Ureter (tissue), 1 donor: ENCODE results near the gene POP7. TPM values are rescaled to one million over a fixed set of nuclear protein-coding genes. Genes with fewer than 3 reads are reported as not detected.

Experiments used
- DNase-seq: peaks from one replicate; pipeline ENCODE4 v3.0.0-alpha.2; 2020; ENCODE audit warnings: low spot score
- total RNA-seq: library from RNA; stranded (reverse); gene quantifications from one replicate; pipeline ENCODE4 v1.2.4, GENCODE V29; 2023
- donor health status: DM: yes; HTN: yes; CAD: no.

The POP7 gene
- total RNA-seq, 1 donor from 2014 or later = 28.0 TPM

GRCh38 chr7:100679129-100679926 lies 26.6 kb upstream of the POP7 start:
- DNase-seq = no peak

GRCh38 chr7:100679927-100680575 lies 25.9 kb upstream of the POP7 start:
- DNase-seq = no peak

DNA sequence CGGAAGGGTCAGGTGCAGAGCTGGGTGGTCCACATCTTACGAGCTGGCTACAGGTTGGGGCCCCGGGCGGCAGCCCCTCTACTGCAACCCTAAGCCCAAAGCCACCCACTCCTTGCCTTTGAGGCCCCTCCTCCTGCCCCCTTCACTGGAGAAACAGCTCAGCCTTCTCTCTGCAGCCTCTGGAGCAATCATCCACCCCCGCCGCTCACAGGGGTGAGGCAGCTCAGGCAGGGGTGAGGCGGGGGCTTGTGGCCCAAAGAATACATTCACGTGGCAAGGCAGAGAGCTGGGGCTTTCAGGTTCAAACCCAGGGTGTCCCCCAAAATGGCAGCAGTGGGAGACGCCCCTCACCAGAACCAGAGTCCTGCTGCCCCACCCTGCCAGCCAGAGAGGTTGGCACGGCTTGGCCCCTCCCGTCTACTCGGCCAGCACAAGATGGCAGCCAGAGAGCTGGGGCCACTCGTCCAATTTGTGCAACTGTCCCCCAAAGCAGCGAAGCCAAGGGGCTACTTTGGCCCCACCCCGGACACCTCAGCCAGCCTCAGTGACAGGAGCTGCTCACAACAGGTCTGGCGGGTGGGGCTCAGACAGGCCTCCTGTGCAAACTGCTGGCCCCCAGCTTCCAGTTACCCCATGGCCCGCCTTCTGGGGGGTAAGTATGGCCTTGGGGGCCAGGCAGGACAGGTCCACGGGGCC lies 25.2 kb upstream of the POP7 start:
- no peak for DNase-seq

- DNase-seq = no peak
These were observed 24.3 kb upstream of the POP7 start for GRCh38 chr7:100681491-100682227.

GRCh38 chr7:100682228-100682741 lies 23.6 kb upstream of the POP7 start:
- no peak for DNase-seq

DNA sequence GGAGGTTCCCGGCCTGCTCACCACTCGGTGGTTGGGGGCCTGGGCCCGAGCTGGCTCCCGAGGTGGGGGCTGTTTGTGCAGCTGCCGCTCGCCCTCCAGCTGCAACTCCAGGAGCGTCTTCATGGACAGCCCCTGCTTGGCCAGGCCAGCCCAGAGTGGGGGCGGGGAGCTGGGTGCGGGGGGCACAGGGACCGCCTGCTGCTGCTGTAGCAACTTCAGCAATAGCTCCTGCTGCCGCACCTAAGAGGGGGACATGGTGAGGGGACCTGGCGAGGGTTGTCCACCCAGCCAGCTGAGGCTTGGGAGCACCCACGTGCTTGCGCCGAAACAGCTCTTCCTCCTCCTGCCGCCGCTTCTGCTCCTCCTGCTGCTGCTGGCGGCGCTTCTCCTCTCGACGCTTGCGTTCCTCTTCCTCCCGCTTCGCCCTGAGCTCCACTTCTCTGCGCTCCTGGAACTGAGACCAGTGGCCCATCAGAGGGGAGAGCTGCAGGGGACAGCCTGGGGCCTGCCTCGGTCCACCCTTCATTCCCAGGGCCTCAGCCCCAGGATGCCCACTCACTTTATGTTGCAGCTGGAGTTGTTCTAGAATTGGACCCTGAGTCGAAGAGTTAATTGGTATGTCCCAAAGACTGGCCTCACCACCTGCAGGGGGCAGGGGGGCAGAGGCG lies 22.8 kb upstream of the POP7 start:
- DNase-seq = no peak

DNA sequence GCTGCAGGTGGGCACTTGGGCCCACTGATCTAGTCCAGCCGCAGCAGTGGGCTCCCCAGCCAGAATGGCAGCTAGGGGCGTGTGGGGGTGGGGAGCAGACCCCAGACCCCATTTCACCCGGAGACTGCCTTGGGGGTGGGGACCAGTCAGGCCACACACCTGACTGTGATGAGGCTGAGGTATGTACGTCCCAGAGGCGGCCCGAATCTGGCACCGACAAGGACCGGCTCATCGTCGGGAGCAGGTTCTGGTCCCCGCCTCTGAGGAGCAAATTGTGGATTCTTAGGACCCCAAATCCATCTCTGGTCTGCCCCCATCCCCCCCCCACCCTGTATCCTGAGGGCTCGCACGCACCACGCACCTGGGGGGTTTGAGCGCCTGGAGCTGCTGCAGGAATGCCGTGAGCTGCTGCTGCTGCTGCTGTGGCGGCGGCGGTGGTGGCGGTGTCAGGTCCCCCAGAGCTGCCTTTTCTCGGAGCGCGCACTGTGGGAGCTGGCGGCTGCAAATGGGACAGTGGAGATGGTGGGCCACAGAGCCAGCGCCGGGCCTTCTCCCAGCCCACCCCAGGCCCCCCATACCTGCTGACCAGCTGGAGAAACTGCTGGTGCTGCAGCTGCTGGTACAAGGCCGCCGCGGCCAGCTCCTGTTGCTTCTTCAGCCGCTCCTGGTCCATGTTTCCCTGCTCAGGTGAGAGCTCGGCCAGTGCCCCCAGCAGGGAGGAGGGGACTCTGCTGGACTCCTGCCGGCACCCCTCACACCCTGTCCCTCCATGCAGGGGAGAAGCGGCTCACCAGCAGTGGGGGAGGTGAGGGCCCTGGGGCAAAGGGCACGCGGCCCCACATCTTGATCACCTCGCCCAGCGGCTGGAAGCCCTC lies 22.0 kb upstream of the POP7 start:
- no peak for DNase-seq

DNA sequence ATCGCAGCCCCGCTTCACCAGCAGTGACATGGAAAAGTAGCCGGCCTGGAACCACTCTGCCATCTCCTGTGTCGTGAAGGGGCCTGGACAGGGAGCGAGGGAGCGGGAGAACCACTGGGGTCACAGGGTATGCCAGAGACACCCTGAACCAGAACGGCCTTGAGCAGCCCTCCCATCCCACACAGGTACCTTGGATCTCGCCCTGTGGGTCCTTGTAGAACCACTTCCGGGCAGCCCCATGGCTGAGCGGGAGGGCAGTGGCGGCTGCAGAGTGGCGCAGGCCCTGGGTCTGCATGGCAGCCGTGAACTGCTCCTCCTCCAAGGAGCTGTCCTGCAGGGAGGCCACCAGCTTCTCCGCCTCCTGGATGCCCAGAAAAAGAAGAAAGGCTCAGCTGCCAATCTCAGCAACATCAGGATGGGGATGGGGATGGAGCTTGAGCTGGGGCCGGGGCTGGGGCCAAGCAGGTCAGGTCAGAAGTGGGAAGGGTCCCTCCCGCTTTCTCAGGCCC lies 21.3 kb upstream of the POP7 start:
- no peak for DNase-seq

GRCh38 chr7:100685049-100685605 lies 20.8 kb upstream of the POP7 start:
- DNase-seq = no peak

DNA sequence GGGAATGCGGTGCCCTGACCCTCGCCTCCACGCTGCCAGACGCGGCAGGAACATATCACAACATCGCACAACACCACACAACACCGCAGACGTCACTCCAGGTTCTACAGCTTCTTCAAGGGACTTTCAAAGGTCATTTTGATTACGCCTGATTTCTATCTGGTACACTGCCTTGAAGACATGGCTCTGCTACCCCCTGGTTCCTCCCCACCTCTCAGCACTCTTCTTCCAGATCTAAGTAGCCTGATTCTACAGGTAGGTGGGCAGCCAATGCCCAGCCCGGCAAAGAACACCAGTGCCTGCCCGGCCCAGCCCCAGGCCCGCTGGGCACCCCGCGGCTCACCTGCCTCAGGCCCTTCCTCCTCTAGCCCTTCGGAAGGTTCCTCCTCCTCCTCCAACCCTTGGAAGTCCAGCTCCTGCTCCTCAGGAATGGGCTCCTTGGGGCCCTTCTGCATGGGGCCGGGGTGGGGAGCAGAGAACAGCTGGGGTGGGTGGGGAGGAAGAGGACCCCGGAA lies 20.2 kb upstream of the POP7 start:
- no peak for DNase-seq

DNA sequence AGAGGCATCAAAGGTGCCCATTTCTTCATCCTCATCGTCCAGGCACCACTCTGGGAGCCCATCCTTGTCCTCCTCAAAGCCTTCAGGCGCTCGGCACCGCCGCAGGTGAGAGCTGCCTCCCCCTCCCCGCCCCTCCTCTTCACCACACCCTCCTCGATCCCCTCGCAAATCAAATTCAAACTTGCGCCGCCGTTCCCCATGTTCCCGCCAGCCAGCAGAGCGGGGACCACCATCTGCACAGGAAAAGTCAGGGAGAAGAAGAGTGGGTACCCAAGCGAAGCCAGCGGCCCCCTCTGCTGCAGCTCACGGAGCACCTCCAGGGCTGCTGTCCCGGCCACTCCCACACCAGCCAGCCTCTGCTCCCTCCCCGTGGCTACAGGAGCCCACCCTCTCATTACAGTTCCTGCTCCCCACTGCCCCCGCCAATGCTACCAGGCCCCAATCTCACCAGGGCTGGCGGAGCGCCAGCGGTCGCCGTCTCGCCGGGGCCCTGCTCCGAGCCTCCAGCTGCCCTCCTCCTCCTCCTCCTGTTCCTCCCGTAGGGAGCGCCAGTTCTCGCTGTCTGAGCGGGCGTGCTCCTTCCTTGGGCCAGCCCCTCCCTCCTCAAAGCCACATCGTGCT lies 19.6 kb upstream of the POP7 start:
- no peak for DNase-seq

GRCh38 chr7:100686822-100687211 lies 19.1 kb upstream of the POP7 start:
- DNase-seq = no peak

DNA sequence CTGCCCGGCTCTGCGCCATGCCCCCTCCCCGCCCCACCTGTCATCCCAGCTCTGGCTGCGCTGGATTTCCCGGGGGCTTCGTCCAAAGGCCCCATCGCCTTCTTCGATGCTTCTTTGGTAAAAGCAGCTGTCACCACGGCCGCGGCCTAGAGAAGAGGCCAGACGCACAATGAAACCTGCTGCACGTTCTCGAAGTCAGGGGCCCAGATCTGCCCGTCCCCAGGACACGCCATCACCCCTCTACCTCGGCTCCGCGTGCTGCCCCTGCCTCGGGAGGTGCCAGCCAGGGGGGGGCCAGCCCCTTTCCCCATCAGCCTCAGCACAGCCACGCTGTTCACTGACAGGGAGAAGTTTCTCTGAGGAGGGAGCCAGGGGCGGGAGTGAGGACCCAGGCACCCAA lies 18.7 kb upstream of the POP7 start:
- DNase-seq = no peak

GRCh38 chr7:100687751-100688300 lies 18.1 kb upstream of the POP7 start:
- DNase-seq = no peak

- DNase-seq = no peak
These were observed 17.5 kb upstream of the POP7 start for GRCh38 chr7:100688326-100688860.

DNA sequence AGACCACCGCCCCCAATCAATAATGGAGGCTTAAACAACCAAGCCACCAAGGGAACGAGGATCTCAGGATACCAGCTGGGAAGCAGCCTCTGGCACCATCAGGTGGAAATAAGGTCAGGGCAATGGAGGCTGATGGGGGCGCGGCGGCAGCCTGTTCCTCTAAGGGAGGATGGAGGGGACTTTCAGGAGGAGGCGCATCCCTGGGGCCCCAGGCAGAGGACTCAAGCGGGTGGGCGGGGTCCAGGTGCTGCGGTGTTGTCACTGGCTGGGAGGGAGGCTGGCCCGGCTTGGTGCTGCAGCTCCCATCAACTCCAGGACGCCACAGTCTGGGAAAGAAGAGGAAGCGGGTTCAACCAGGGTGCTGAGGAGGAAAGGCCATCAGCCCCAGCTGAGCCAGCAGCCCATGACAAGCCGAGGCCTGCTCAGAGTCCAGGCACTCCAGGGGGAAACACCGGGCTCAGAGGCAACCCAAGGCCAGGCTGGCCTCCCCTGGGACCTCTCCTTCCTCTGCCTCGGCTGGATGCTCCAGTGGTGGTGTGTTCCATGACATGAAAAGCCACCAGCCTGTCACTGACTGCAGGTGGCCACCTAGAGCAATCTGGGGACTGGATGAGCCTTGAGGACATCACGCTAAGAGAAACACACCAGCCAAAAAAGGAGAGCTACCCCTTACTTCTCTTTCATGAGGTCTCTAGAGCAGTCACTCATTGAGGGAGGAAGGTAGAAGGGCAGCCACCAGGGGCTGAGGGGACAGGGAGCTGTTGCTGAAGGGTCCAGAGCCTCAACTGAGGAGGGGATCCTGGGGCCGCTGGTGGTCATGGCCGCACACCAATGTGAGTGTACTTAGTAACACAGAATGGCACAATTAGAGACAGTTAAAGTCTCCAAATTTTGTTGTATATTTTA lies 16.4 kb upstream of the POP7 start:
- DNase-seq = no peak
